ENCODE data around the gene CRABP1.
"Not testable (repeated sequence)": the region's sequence is repeated elsewhere in the genome, so short reads cannot be mapped to it uniquely, and the experiment has no call there.

CRABP1 gene

DNA sequence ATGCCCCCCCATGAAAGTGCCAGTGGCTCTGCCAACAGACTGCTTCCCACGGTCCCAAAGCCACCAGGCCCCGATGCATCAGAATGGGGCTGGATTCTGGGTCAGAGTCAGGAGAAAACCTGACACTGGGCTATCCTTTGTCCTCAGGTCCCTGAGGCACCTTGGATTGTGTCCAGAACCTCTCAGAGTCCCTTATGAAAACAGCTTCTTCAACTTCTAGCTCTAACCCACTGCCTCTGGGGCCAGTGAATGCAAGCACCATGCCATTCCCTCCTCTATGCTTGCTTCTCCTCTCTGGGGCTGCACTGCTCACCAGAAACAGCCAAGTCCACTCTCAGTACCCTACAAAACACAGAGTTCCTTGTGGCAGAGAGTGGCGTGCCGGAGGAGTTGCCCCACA lies 9.9 kb downstream of the CRABP1 start:
- DNase-seq, result no peak

DNA sequence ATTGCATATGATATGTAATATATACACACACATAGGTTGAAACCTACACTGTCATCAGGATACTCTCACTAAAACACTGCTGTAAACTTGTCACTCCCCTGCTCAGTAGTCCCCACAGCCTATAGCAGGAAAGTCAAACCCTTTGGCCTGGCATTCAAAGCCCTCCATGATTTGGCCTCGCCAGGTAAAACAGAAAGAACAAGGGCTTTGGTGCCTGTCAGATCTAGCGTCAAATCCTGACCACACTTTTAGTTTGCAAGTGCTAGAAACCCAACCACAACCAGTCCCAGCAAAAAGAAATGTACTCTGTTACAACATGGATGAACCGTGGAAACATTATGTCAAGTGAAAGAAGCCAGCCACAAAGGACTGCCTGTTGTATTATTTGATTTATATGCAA lies 11.4 kb downstream of the CRABP1 start:
- DNase-seq, result no peak

DNA sequence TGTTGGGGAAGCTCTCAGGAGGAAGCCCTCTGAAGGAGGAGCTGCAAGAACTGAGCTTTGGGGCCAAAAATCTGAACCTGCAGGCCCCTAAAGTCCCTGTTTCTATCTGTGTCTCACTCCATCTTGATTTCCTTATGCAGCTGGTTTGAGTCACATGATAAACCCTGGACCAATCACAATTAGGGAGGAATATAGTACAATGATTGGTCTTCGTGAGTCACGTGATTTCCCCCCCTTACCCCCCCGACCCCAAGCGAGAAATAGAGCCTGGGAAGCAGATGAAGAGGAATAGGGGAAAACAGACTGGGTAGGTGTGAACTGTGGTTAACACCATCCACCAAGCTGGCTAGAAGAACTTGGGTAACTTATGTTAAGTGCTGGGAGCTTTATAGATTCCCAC lies 12.9 kb downstream of the CRABP1 start:
- DNase-seq, result no peak

DNA sequence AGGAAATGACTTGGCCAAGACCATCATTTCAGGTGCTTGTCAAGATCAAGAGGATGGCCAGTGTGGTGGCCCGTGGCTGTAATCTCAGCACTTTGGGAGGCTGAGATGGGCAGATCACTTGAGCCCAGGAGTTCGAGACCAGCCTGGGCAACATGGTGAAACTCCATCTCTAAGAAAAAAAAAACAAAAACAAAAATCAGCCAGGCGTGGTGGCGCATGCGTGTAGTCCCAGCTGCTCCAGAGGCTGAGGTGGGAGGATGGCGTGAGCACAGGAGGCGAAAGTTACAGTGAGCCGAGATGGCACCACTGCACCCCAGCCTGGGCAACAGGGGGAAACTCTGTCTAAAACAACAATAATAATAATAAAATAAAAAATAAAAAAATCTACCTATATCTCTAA lies 15.0 kb downstream of the CRABP1 start:
- DNase-seq, result no peak

DNA sequence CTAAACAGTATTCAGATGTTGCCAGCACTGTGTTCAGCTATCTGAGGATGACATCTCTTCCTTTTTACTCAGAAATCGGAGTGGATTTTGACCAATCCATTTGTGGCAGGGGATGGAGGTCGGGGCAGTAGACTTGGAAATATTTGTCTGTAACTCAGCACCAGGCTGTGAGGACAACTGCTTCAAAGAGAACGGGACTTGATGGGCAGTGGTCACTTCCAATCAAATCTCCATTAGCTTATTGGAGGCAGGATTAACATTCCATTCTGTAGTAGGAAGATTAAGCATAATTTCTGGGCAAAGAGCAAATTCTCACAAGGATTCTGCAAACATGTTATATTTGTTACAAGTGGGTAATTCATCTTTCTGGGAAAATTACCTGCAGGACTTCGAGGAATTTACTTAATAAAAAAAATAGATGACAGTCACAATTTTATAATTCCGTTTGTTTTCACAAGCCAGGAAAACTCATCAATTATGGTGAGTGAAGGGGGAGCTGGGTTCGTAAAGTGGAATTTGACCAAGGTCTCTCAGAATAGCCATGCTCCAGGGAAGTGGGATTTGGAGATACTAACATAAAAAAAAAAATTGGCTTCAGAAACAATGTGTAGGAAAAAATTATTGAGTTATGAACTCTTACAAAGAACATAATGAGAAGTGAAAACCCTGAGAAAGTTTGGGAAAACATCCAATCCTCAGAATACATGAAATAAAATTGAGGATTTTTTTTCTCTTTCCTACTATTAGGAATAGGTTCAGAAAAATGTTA lies 18.1 kb downstream of the CRABP1 start:
- DNase-seq, result no peak

DNA sequence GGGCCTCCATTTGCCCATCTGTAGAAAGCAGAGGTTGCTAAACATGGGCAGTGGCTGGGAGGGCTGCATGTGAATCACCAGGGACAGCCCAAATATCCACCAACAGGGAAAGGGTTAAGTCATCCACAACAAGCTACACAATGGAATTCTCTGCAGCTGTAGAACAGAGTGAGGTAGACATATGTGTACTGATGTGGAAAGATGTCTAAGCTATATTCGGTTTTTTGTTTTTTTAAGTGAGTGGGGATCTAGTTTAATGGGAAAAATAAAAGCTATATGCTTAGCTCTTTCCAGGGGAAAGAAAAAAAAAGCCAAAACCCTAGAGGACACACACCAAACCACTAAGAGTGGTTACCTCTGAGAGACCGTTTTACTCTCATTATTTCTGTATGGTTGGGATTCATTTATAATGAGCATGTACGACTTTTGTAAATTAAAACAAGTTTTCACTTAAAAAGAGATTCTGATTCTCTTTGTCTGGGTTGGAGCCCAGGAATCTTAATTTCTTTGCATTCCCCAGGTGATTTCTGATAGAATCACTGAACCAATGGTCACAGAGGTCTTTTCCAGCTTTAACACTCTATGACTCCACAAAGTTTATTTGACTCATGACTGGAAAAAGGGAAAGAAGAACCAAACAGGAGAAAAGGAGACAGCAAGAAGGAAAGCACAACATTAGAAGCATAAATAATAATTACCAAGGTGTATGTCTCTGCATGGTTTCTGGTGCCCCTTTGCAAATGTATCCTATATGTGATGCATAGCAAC lies 19.1 kb downstream of the CRABP1 start:
- DNase-seq, result no peak

DNA sequence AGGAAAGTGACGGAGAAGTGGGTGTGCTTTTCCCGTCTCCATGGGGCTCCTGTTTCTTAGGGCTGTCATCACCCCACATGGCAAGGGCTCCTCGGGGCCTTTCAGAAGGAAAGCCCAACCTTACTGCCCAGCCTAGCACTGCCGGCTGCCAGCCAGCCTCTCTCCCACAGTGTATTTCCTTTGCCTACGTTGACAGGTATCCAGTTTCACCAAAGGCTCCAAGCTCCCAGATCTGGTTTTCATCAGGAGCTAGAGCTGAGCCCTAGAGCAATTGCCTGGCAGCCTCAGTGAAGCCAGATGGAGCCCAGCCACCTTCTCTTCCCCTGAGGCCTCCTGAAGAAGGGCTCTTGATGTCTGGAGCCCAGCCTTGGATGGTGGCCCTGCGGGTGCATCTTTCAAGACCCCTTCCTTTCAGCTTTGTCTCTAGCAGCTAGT lies 20.2 kb downstream of the CRABP1 start:
- DNase-seq, result no peak

DNA sequence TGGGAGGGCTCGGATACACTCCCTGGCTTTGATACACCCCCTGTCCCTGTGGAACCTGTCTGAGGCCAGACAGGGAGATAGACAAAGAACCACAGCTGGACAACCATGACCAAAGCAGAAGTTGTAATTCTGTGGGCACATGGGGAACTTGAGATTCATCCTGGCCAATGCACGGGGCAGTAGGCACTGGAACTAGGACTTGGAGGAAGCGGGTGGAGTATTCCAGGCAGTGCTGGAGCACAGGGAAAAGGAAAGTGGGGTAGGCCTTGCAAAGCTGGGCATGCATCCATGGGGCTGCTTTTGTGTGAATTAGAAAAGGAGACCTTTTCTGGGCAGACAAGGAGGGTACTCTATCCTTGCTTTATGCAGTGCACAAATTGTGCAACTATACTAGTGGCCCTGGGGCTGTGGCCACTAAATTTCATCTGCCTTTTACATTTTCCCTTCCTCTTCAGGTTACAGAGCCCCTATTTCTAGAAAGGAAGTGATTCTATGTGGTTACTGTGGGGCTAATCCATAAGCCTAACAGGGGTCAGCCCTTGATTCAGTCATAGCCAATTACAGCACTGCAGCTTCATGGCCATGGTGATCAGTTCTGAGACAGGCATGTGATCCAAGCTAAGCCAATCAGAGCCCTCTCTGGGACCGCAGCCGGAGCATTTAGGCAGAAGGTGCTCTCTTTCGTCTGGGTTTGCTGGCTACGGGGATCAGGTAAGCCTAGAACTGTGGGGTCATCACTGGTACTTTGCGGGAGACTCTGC lies 21.0 kb downstream of the CRABP1 start:
- no peak for DNase-seq

DNA sequence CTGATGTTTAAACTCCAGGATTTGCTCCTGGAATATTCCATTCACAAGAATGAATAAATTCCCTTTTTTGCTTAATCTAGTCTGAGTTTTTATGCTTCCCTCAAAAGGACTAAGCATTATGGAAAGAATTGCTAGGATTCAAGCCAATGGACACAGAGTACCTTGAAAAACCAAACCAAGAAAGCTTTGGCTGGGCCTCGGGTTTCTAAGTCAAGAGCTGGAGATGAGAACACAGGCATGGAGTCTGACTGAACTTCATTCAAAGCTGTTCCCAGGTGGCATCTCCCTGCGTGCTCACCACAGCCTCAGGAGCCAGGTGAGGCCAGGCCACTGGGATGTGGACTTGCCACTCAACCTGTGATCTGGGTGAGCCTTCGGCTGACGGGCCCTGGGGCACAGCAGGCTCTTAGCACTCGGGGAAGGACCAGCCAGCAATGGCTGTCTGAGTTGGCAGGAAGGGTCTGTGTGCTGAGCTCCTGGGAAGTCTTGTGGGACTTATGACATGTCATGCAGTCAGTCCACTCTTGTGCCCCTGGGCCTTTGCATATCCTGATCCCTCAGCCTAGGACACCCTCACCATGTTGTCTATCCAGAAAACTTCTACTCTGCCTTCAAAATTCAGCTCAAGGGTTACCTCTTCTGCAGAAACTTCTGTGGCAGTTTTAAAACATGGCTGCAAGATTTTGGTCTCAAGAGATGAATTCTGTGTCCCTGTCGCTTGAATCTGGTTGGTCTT lies 21.8 kb downstream of the CRABP1 start:
- DNase-seq, result no peak

DNA sequence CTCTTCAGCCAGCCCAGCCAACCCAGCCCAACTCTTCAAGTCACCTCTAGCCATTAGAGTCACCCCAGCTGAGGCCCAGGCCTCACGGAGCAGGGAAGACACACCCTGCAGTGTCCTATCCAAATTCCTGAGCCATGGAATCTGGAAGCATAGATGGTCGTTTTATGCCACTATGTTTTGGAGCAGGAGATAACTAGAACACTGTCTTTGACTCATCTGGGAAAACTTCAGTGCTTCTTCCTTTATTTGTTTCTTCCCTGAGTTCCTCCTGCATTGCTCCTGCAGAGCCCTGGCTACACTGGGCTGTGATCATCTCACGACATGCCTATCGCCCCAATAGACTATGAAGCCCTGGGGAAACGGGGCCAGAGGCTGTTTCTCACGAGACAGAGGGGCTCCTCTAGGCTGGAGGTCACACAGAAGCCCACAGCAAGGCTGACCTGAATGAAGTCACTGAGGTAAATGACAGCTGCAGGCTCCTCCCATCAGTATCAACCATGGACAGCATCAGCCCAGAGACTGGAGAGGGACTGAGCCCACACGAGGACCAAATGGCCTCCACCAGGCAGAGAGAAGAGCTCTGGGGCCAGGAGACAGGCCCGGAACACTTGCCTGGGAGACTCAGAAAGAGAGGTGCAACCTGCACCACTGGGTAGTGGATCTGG lies 22.7 kb downstream of the CRABP1 start:
- no peak for DNase-seq

DNA sequence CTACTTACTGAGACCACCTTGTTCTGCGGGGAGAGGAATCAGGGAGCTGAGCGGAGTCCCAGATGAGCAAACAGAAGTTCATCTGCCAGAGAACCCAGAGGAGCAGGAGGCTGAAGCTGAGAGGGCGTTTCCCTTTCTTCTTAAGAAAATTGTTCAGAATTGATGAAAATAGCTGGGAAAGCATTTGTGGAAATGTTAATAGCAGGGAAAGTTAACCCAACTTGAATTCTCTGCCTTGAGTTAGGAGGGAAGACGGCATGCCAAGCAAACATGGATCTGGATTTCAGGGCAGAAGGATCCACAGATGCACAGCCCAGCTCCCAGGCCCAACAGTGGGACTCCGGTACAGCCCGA lies 23.2 kb downstream of the CRABP1 start:
- no peak for DNase-seq

DNA sequence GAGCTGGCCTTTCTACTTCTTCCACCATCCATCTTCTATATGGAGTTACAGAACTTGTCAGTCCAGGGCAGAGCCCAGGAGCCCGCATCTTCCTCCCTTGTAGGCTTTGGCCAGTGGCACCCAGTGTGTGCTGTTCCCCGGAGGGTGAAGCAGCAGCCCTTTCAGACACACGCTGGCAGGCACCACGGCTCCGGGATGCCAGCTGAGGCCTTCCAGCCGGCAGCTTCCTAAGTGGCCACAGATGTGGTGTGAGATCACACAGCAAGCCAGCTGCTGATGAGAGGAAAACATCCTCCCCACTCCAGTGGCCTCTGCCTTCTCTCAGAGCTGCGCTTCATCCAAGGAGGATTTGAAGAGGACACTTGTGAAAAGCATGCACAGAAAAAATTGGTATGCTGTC lies 24.1 kb downstream of the CRABP1 start:
- no peak for DNase-seq

DNA sequence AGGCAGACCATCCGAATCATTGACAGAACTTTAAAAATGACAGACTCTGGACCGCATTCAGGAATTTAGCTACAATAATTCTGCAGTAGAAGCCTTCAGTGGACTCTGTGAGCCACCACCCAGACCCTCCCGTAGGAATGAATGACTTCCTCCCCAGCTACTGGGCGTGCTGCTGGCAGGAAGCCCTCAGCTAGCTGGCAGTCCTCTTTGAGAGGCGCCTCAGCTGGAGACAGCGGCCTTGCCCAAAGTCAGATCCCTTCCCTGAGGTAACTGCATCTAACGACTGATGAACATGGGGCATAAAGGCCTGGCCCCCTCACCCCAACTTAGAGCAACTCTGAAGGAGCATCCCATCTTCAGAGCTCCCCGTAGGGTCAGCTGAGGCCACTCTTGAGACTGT lies 25.8 kb downstream of the CRABP1 start:
- no peak for DNase-seq

DNA sequence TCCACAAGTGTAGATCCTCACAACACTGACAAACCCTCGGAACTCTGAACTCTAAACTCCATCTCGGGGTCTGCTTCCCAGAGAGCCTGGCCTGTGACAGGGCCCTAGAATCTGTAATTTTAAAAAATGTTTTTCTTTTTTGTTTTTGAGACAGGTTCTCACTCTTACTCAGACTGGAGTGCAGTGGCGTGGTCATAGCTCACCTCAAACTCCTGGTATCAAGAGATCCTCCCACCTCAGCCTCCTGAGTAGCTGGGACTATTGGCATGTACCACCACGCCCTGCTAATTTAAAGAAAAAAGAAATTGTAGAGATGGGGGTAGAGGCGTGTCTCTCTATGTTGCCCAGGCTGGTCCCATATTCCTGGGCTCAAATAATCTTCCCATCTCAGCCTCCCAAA lies 26.2 kb downstream of the CRABP1 start:
- DNase-seq, result no peak

DNA sequence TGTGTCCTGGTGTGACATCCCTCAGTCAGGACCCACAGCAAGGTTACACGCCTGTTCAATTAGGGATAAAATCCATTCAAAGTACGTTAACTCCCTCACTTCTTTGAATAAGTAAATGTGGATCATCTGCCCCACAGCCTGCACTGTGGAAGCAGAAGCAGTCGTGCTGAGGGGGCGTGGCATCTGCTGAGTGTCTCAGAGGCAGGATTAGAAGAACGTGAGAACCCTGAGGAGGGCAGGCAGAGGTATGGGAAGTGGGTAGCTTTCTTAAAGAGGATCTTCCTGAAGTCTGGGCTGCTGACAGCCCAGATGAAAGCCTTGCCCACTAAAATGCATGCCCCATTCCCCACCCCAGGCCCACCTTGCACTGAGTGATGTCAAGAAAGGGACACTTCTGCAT lies 28.5 kb downstream of the CRABP1 start:
- no peak for DNase-seq

DNA sequence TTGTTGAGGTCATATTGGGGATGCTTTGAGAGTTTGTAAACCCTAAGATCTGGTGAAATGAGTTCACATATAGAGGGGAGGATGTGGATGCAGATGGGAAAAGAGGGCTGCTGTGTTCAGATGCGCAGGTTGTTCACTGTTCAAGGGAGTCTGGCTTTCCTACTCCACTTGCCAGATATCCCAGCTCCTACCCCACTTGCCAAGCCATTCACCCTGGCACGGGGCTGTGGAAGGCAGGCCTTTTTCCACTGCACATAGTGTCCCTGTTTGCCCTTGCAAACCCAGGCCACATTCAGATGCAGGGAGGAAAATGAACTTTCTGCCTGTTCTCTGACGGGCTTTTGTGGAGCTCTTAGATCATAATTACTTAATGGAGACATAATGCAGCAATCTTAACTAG lies 29.0 kb downstream of the CRABP1 start:
- no peak for DNase-seq

DNA sequence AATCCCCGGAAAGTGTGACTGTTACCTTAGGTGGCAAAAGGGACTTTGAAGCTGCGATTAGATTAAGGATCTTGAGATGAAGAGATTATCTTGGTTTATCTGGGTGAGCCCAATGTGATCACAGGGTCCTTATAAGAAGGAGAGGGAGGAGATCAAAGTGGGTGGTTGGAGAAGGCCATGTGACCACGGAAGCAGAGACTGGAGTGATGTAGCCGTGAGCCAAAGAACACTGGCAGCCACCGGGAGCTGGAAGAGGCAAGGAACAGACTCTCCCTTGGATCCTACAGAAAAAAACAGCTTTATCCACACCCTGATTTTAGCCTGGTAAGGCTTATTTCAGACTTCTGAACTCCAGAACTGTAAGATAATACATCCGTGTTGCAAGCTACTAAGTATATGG lies 29.9 kb downstream of the CRABP1 start:
- DNase-seq, result no peak

DNA sequence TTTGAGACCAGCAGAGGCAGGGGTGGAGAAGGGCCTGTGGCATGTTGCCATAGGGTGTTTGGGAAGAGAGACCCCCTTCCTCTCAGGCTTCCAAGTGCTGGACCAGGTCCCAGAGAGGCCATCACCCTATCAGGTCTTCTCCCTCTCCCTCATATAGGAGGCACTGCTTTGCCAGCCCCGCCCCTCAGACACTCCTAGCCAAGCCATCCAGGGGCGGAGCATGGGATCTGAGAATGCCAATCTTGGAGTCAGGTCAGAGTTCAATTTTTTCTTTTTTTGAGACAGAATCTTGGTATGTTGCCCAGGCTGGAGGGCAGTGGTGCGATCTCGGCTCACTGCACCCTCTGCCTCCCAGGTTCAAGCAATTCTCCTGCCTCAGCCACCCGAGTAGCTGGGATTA lies 32.7 kb downstream of the CRABP1 start:
- DNase-seq, result no peak

DNA sequence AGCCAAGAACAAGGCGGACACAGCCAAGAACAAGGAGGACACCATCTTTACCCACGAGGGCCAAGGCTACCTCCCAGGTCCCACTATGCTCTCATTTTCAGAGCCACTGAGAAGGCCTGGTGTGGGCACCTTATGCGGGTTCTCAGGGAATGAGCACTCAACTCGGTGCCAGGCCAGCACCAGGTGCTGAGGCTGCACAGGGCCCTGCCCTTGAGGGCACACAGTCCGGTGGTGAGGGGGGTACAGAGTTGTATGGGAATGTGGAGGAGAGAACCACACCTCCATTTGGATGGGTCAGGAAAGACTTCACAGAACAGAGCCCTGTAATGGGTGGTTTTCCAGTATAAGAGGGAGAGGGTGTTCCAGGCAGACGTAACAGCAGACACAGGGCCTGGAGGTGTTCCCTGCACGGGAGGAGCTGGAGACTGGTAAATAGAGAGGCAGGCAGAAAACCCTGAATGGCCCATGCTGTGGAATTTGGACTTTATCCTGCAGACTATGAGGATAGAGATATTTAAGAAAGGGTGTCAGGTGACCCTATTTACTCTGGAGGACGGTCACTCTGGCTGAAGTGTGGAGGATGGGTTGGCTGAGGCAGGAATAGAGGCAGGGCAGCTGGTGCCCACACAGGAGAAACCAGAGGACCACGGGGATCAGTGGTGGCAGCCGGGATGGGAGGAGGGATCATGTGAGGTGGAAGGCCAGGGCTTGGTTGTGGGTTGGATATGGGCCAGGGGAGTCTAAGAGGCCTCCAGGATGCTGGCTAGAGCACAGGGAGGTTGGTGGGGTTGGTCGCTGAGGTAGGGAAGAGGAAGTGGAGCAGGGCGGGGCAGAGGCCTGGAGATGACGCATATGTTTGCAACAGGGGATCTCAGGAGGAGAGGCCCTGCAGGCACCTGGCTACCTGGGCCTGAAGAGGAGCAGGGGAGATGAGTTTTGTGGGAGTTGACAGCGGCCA lies 34.6 kb downstream of the CRABP1 start:
- peak; percentile 28 for DNase-seq

DNA sequence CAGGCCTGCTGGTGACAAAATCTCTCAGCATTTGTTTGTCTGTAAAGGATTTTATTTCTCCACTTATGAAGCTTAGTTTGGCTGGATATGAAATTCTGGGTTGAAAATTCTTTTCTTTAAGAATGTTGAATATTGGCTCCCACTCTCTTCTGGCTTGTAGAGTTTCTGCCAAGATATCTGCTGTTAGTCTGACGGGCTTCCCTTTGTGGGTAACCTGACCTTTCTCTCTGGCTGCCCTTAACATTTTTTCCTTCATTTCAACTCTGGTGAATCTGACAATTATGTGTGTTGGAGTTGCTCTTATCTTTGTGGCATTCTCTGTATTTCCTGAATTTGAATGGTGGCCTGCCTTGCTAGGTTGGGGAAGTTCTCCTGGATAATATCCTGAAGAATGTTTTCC lies 40.0 kb downstream of the CRABP1 start:
- not testable (repeated sequence) for DNase-seq

DNA sequence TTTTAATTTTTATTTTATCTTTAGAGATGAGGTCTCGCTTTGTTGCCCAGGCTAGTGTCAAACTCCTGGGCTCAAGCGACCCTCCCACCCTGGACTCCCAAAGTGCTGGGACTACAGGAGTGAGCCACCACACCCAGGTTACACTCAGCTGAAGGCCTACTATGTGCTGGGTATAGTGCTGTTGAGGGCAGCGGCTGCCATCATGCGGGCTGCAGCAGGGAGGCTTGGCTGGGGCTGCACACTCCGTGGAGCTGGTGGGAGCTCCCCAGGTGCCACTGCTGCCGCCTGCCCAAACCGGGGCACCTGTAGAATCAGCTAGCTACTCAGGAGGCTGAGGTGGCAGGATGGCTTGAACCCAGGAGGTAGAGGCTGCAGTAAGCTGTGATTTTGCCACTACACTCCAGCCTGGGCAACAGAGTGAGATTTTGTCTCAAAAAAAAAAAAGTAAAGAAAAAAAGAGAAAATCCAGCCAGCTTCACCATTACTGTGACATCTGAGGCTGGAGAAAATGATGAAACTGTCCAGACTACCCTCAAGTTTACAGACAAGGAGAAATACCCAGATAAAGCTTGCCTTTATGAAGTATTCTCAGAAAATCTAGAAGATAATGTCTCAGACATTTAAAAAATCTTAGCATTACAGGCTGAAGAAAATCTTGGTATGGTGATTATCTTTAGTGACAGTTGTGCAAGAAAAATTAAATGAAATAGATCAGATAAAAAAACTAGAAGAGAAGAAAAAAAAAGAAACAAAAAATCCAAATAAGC lies 42.1 kb downstream of the CRABP1 start:
- no peak for DNase-seq

Data from SHP77 treated with DMSO at 0.1 percent for 48 hours (cell line).